Kidney tubule cell (primary cell): ENCODE data around the gene FCN3.
A peak's percentile ranks its signal among the peaks of the same experiment; 100 is the strongest.
"Not testable (repeated sequence)": the region's sequence is repeated elsewhere in the genome, so short reads cannot be mapped to it uniquely, and the experiment has no call there.

Experiments used
- DNase-seq: peaks from one replicate; pipeline ENCODE4 v3.0.0-alpha.2; 2018; ENCODE audit warnings: low spot score

Gene FCN3

GRCh38 chr1:27399251-27400025, 24.8 kb upstream of the FCN3 start:
- no peak for DNase-seq

- DNase-seq, result no peak
Measured at GRCh38 chr1:27398405-27399149, 24.0 kb upstream of the FCN3 start.

GRCh38 chr1:27397749-27398148, 23.1 kb upstream of the FCN3 start:
- no peak for DNase-seq

GRCh38 chr1:27397110-27397509, 22.5 kb upstream of the FCN3 start:
- no peak for DNase-seq

- peak; percentile 77 for DNase-seq
Measured at GRCh38 chr1:27395441-27396195, 21.0 kb upstream of the FCN3 start.

GRCh38 chr1:27394925-27395324, 20.3 kb upstream of the FCN3 start:
- DNase-seq, result no peak

- no peak for DNase-seq
Measured at GRCh38 chr1:27394282-27394658, 19.6 kb upstream of the FCN3 start.

GRCh38 chr1:27393641-27394281, 19.1 kb upstream of the FCN3 start:
- no peak for DNase-seq

GRCh38 chr1:27392778-27393635, 18.4 kb upstream of the FCN3 start:
- DNase-seq, result no peak

GRCh38 chr1:27392096-27392777, 17.6 kb upstream of the FCN3 start, which contains the start of gene GPR3:
GPR3 (plus strand) TSS chr1:27392622; CDS start chr1:27393799, 1,177 bp downstream.
- peak; percentile 89 for DNase-seq

- DNase-seq, result peak; percentile 49
Measured at GRCh38 chr1:27391511-27392095, 17.0 kb upstream of the FCN3 start.

GRCh38 chr1:27388337-27389005, 13.8 kb upstream of the FCN3 start:
- peak; percentile 67 for DNase-seq

- not testable (repeated sequence) for DNase-seq
Measured at GRCh38 chr1:27384797-27385196, 10.2 kb upstream of the FCN3 start.

- no peak for DNase-seq
Measured at GRCh38 chr1:27383661-27384060, 9.0 kb upstream of the FCN3 start.

GRCh38 chr1:27383039-27383605, 8.5 kb upstream of the FCN3 start, which contains the start of gene CD164L2:
CD164L2 (minus strand) TSS chr1:27383333; CDS start chr1:27383239, 94 bp downstream.
- DNase-seq, result peak; percentile 42

GRCh38 chr1:27381969-27382762, 7.5 kb upstream of the FCN3 start:
- no peak for DNase-seq

GRCh38 chr1:27380766-27381733, 6.4 kb upstream of the FCN3 start:
- DNase-seq, result no peak
